ENCODE data around the gene TWIST2.

Gene TWIST2

GRCh38 chr2:238865015-238865719 lies 17.3 kb downstream of the TWIST2 start:
- DNase-seq (ENCODE audit: low read depth): no peak
- TF ChIP-seq CTCF (IDR thresholded peaks at IDR 0.05; ENCODE audit: insufficient read depth, low read depth, low read length, missing control alignments): no peak
- no peak overlapping the region for H3K4me3 ChIP-seq (ENCODE audit: low read length)

- TF ChIP-seq CTCF (IDR thresholded peaks at IDR 0.05; ENCODE audit: insufficient read depth, low read depth, low read length, missing control alignments): no peak
- H3K4me3 ChIP-seq (ENCODE audit: low read length): no peak overlapping the region
Measured at GRCh38 chr2:238865744-238866355, 18.0 kb downstream of the TWIST2 start.

GRCh38 chr2:238866656-238867277 lies 18.9 kb downstream of the TWIST2 start:
- no peak overlapping the region for H3K4me3 ChIP-seq (ENCODE audit: low read length)
- no peak for DNase-seq (ENCODE audit: low read depth)
- no peak for TF ChIP-seq CTCF (IDR thresholded peaks at IDR 0.05; ENCODE audit: insufficient read depth, low read depth, low read length, missing control alignments)

More at GRCh38 chr2:238865744-238866355, 18.0 kb downstream of the TWIST2 start:
- DNase-seq (ENCODE audit: low read depth): no peak

GRCh38 chr2:238868067-238868524 lies 20.2 kb downstream of the TWIST2 start:
- no peak for TF ChIP-seq CTCF (IDR thresholded peaks at IDR 0.05; ENCODE audit: insufficient read depth, low read depth, low read length, missing control alignments)
- DNase-seq (ENCODE audit: low read depth): no peak
- H3K4me3 ChIP-seq (ENCODE audit: low read length): no peak overlapping the region

- no peak for TF ChIP-seq CTCF (IDR thresholded peaks at IDR 0.05; ENCODE audit: insufficient read depth, low read depth, low read length, missing control alignments)
- DNase-seq (ENCODE audit: low read depth): peak; percentile 7
- H3K4me3 ChIP-seq (ENCODE audit: low read length): no peak overlapping the region
Measured at GRCh38 chr2:238868616-238869292, 20.9 kb downstream of the TWIST2 start.

GRCh38 chr2:238869293-238870124 lies 21.6 kb downstream of the TWIST2 start:
- no peak for TF ChIP-seq CTCF (IDR thresholded peaks at IDR 0.05; ENCODE audit: insufficient read depth, low read depth, low read length, missing control alignments)
- DNase-seq (ENCODE audit: low read depth): no peak
- no peak overlapping the region for H3K4me3 ChIP-seq (ENCODE audit: low read length)

Measured in epithelial cell of esophagus (primary cell).